Liver (tissue), 9 donors: ENCODE measurements around the gene CCND3. TPM values are rescaled to one million over a fixed set of nuclear protein-coding genes. Genes with fewer than 3 reads are reported as not detected.

Experiments
- DNase-seq: peaks from one replicate; pipeline ENCODE4 v3.0.0-alpha.2; 2017; ENCODE audit warnings: low spot score
- H3K27ac ChIP-seq, 2 donors: one replicate each; pipeline ENCODE4 v1.7.0; 2013; ENCODE audit warnings: inconsistent platforms in 2 of 2, low read length in 2 of 2, control low read depth in 1 of 2, low read depth in 1 of 2, mild to moderate bottlenecking in 1 of 2
- H3K27me3 ChIP-seq, 4 donors: one replicate each; pipeline versions ENCODE4 v1.6.1 to v1.7.0; 2013; ENCODE audit warnings: low read length in 3 of 4, inconsistent platforms in 1 of 4, mild to moderate bottlenecking in 1 of 4, moderate library complexity in 1 of 4; ENCODE audit not compliant: control insufficient read depth in 4 of 4, insufficient read depth in 4 of 4
- H3K36me3 ChIP-seq, 4 donors: one replicate each; pipeline versions ENCODE4 v1.6.1 to v1.7.0; 2013; ENCODE audit warnings: low read length in 3 of 4, mild to moderate bottlenecking in 3 of 4, low read depth in 1 of 4, moderate library complexity in 1 of 4; ENCODE audit not compliant: control insufficient read depth in 4 of 4, insufficient read depth in 3 of 4
- H3K4me1 ChIP-seq, 4 donors: one replicate each; pipeline versions ENCODE4 v1.6.1 to v1.7.0; 2013; ENCODE audit warnings: low read length in 3 of 4, mild to moderate bottlenecking in 3 of 4, moderate library complexity in 1 of 4; ENCODE audit not compliant: control insufficient read depth in 4 of 4, insufficient read depth in 4 of 4
- H3K4me3 ChIP-seq, 3 donors: one replicate each; pipeline versions ENCODE4 v1.6.1 to v1.7.0; 2013; ENCODE audit warnings: low read length in 3 of 3, control low read depth in 1 of 3, low read depth in 1 of 3, mild to moderate bottlenecking in 1 of 3
- H3K9ac ChIP-seq, 2 donors: one replicate each; pipeline ENCODE4 v1.7.0; 2013; ENCODE audit warnings: low read length in 2 of 2, mild to moderate bottlenecking in 2 of 2, moderate library complexity in 2 of 2, control low read depth in 1 of 2, low read depth in 1 of 2
- H3K9me3 ChIP-seq, 4 donors: one replicate each; pipeline versions ENCODE4 v1.6.1 to v1.7.0; 2013; ENCODE audit warnings: low read length in 3 of 4; ENCODE audit not compliant: control insufficient read depth in 4 of 4
- ATF3 ChIP-seq: IDR thresholded peaks from 2 replicates; pipeline ENCODE4 v1.6.1; 2016; ENCODE audit warnings: antibody characterized with exemption
- EGR1 ChIP-seq, 2 donors: IDR thresholded peaks; 2 replicates each; pipeline ENCODE4 v1.6.1; 2016 to 2018; ENCODE audit warnings: antibody characterized with exemption in 2 of 2, low read depth in 2 of 2
- FOXA1 ChIP-seq: IDR thresholded peaks from 2 replicates; pipeline ENCODE4 v1.6.1; 2016; ENCODE audit warnings: antibody characterized with exemption
- FOXA2 ChIP-seq: IDR thresholded peaks from 2 replicates; pipeline ENCODE4 v1.6.1; 2016; ENCODE audit warnings: antibody characterized with exemption
- GABPA ChIP-seq, 2 donors: IDR thresholded peaks in 1 of 2; conservative IDR thresholded peaks in 1 of 2; 2 replicates each; pipeline ENCODE4 v1.6.1; 2016; ENCODE audit warnings: antibody characterized with exemption in 2 of 2, mild to moderate bottlenecking in 1 of 2, moderate library complexity in 1 of 2
- HNF4A ChIP-seq, 2 donors: conservative IDR thresholded peaks; 2 replicates each; pipeline ENCODE4 v1.6.1; 2016; ENCODE audit warnings: antibody characterized with exemption in 2 of 2, mild to moderate bottlenecking in 2 of 2
- HNF4G ChIP-seq: IDR thresholded peaks from 2 replicates; pipeline ENCODE4 v1.6.1; 2016; ENCODE audit warnings: antibody characterized with exemption
- JUND ChIP-seq, 2 donors: IDR thresholded peaks; 2 replicates each; pipeline ENCODE4 v1.6.1; 2016; ENCODE audit warnings: antibody characterized with exemption in 2 of 2
- NR2F2 ChIP-seq: IDR thresholded peaks from 2 replicates; pipeline ENCODE4 v1.6.1; 2016; ENCODE audit warnings: antibody characterized with exemption
- RAD21 ChIP-seq, 2 donors: IDR thresholded peaks; 2 replicates each; pipeline ENCODE4 v1.6.1; 2016; ENCODE audit warnings: antibody characterized with exemption in 2 of 2, mild to moderate bottlenecking in 2 of 2
- REST ChIP-seq: IDR thresholded peaks from 2 replicates; pipeline ENCODE4 v1.6.1; 2016; ENCODE audit warnings: antibody characterized with exemption, mild to moderate bottlenecking
- RXRA ChIP-seq, 2 donors: IDR thresholded peaks; 2 replicates each; pipeline ENCODE4 v1.6.1; 2017 to 2018; ENCODE audit warnings: antibody characterized with exemption in 2 of 2, mild to moderate bottlenecking in 1 of 2
- SP1 ChIP-seq: IDR thresholded peaks from 2 replicates; pipeline ENCODE4 v1.6.1; 2018; ENCODE audit warnings: antibody characterized with exemption, mild to moderate bottlenecking
- TAF1 ChIP-seq: conservative IDR thresholded peaks from 2 replicates; pipeline ENCODE4 v1.6.1; 2016; ENCODE audit warnings: antibody characterized with exemption, mild to moderate bottlenecking
- ZBTB33 ChIP-seq: IDR thresholded peaks from 2 replicates; pipeline ENCODE4 v1.6.1; 2016; ENCODE audit warnings: antibody characterized with exemption
- WGBS: extraction: QIAGEN DNeasy Blood & Tissue Kit; methylation state at CpG from one replicate; pipeline ENCODE4 v1.1.7; 2013; 5-methylcytosine and 5-hydroxymethylcytosine counted together
- polyA plus RNA-seq, 2 donors: library from polyadenylated mRNA; stranded (reverse) in 1 of 2; unstranded in 1 of 2; fragments of 200-250 nt in 1 of 2; fragments of >200 nt in 1 of 2; fragmentation: Nextera tagmentation in 1 of 2; extraction: Ambion mirVana in 1 of 2; gene quantifications; one replicate each; pipeline versions ENCODE4 v1.2.1 to v1.2.3, GENCODE V29; 2013 to 2015
- total RNA-seq, 2 donors: library from RNA; depleted of rRNA; stranded (reverse); fragments of >200 nt; gene quantifications; one replicate each; pipeline ENCODE4 v1.2.3, GENCODE V29; 2014
- donor health status: healthy.
- donor health status: healthy.
- donor health status: healthy.
- donor health status: healthy.
- donor health status: healthy.

CCND3 gene
- total and polyA plus RNA-seq, 4 donors = 11.6 to 54.3 (median 23.2) TPM

GRCh38 chr6:41927253-41927652 lies 14.4 kb downstream of the CCND3 start (continued):
- TF ChIP-seq SP1 (no peak), GABPA (IDR thresholded peaks at IDR 0.05 in 1 of 2, conservative IDR thresholded peaks at IDR 0.05 in 1 of 2) (no peak), RXRA (IDR thresholded peaks at IDR 0.05) (no peak), EGR1 (IDR thresholded peaks at IDR 0.05; ENCODE audit: low read depth in 2 of 2) (no peak), FOXA1 (no peak), ZBTB33 (no peak), JUND (IDR thresholded peaks at IDR 0.05) (no peak)

GRCh38 chr6:41922154-41922553 lies 19.5 kb downstream of the CCND3 start:
- H3K4me3 ChIP-seq = peak overlapping the region; percentile 91 to 95 (median 93)
- no peaks in the 10 kb centered on the region for H3K27me3 ChIP-seq
- H3K9ac ChIP-seq = peak overlapping the region; percentile 45 to 61
- WGBS = 12% methylated on average over 7 of the region's 7 CpGs
- H3K36me3 ChIP-seq = peaks cover 0 to 3% (median 1%) of the 10 kb centered on the region in 4 donors
- peaks cover 2 to 36% (median 25%) of the 10 kb centered on the region in 4 donors for H3K4me1 ChIP-seq
- H3K9me3 ChIP-seq = no peaks in the 10 kb centered on the region
- H3K27ac ChIP-seq = no peak overlapping the region
- DNase-seq = no peak
- TF ChIP-seq NR2F2 (no peak), HNF4G (no peak)

- Histone ChIP-seq H3K27ac (peak overlapping the region; percentile 99 to 100), H3K9me3 (no peaks in the 10 kb centered on the region), H3K4me3 (peak overlapping the region; percentile 91 to 95 (median 93)), H3K9ac (peak overlapping the region in 1 of 2 donors; percentile 61), H3K36me3 (peaks cover 0 to 3% (median 1%) of the 10 kb centered on the region in 4 donors), H3K4me1 (peaks cover 2 to 36% (median 25%) of the 10 kb centered on the region in 4 donors), H3K27me3 (no peaks in the 10 kb centered on the region)
- under 1% methylated on average over 20 of the region's 20 CpGs for WGBS
- no peak for TF ChIP-seq GABPA (IDR thresholded peaks at IDR 0.05 in 1 of 2, conservative IDR thresholded peaks at IDR 0.05 in 1 of 2)
- TF ChIP-seq FOXA2 = no peak
- TF ChIP-seq RAD21 (IDR thresholded peaks at IDR 0.05) = no peak
- no peak for TF ChIP-seq JUND (IDR thresholded peaks at IDR 0.05)
- no peak for TF ChIP-seq ATF3
- TF ChIP-seq RXRA (IDR thresholded peaks at IDR 0.05) = no peak
- TF ChIP-seq ZBTB33 = no peak
- TF ChIP-seq TAF1 = no peak
- no peak for TF ChIP-seq NR2F2
- no peak for TF ChIP-seq HNF4A (conservative IDR thresholded peaks at IDR 0.05)
- no peak for TF ChIP-seq HNF4G
- no peak for TF ChIP-seq REST
- no peak for DNase-seq
Measured at GRCh38 chr6:41921712-41921998, 20.0 kb downstream of the CCND3 start.
